ENCODE measurements around the gene CFAP52. TPM values are rescaled to one million over a fixed set of nuclear protein-coding genes. Genes with fewer than 3 reads are reported as not detected.

Gene CFAP52
- polyA plus RNA-seq, 3 donors: not detected

DNA sequence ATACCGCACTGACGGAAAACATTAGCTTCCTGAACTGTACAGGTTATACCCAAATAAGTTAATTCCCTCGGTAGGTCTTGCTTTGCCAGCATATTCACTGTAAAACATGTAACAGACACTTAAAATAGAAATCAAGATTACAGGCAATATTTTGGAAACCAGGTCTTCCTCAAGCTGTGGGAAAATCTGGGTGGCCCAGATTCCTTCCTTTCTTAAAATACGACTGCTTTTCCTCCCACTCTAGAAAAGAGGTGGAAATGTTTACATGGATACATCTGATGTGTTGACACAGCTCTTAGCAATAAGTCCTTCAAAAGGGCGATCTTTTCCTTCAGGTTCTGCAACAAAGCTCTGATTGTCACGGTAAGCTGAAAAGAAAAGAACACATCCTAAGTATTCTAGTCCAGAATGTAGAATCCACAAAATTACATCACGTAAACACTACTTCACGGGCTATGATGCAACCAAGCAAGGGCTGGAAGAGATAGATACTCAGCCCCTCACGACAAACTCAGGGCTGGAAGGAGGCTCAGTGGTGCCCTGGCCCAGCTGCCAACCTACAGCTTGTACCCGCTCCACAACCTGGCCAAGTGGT lies 19.2 kb upstream of the CFAP52 start:
- Histone ChIP-seq H3K4me2 (replicated peaks; ENCODE audit: extremely low read depth, low read length, poor library complexity, severe bottlenecking) (no peak overlapping the region), H3K79me2 (ENCODE audit: insufficient read depth, low read length) (peaks cover 3% of the 10 kb centered on the region), H3K9ac (ENCODE audit: insufficient read depth, low read length, poor library complexity, severe bottlenecking) (no peak overlapping the region), H3K36me3 (replicated peaks in 1 of 2; ENCODE audit: control insufficient read depth in 1 of 2, insufficient read depth in 2 of 2, low read length in 2 of 2) (peaks cover 9 to 40% of the 10 kb centered on the region in 2 donors), H4K20me1 (ENCODE audit: insufficient read depth, low read length) (peaks cover 8% of the 10 kb centered on the region), H3K4me3 (replicated peaks in 1 of 3; ENCODE audit: low read depth in 2 of 3, low read length in 3 of 3) (no peak overlapping the region), H2AFZ (ENCODE audit: insufficient read depth, low read depth, low read length, poor library complexity, severe bottlenecking) (no peak overlapping the region), H3K4me1 (ENCODE audit: control insufficient read depth in 1 of 2, insufficient read depth in 2 of 2, low read length in 2 of 2) (no peaks in the 10 kb centered on the region), H3K27me3 (ENCODE audit: control insufficient read depth in 2 of 2, insufficient read depth in 2 of 2, low read length in 2 of 2) (no peaks in the 10 kb centered on the region), H3K9me3 (replicated peaks in 1 of 2; ENCODE audit: control insufficient read depth in 1 of 2, insufficient read depth in 1 of 2, low read length in 2 of 2) (no peaks in the 10 kb centered on the region), H3K27ac (ENCODE audit: low read depth in 1 of 2, low read length in 2 of 2) (no peak overlapping the region)
- WGBS (ENCODE audit: insufficient coverage): 85% methylated on average over 3 of the region's 10 CpGs
- H3K4me3 Mint-ChIP-seq: no peak overlapping the region
- intact Hi-C loops (cut with micrococcal nuclease): no loop called here
- H3K36me3 Mint-ChIP-seq: peaks cover 36 to 55% of the 10 kb centered on the region in 2 donors
- TF ChIP-seq, protein P1, sequence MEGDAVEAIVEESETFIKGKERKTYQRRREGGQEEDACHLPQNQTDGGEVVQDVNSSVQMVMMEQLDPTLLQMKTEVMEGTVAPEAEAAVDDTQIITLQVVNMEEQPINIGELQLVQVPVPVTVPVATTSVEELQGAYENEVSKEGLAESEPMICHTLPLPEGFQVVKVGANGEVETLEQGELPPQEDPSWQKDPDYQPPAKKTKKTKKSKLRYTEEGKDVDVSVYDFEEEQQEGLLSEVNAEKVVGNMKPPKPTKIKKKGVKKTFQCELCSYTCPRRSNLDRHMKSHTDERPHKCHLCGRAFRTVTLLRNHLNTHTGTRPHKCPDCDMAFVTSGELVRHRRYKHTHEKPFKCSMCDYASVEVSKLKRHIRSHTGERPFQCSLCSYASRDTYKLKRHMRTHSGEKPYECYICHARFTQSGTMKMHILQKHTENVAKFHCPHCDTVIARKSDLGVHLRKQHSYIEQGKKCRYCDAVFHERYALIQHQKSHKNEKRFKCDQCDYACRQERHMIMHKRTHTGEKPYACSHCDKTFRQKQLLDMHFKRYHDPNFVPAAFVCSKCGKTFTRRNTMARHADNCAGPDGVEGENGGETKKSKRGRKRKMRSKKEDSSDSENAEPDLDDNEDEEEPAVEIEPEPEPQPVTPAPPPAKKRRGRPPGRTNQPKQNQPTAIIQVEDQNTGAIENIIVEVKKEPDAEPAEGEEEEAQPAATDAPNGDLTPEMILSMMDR (IDR thresholded peaks at IDR 0.05): no peak
- DNase-seq: no peak
- H3K27me3 Mint-ChIP-seq (ENCODE audit: low read depth in 3 of 3): no peaks in the 10 kb centered on the region
- H3K4me1 Mint-ChIP-seq: peaks cover 2% of the 10 kb centered on the region
- H3K9me3 Mint-ChIP-seq: peaks cover 0 to 2% (median 0%) of the 10 kb centered on the region in 7 donors
- H3K27ac Mint-ChIP-seq: no peak overlapping the region

DNA sequence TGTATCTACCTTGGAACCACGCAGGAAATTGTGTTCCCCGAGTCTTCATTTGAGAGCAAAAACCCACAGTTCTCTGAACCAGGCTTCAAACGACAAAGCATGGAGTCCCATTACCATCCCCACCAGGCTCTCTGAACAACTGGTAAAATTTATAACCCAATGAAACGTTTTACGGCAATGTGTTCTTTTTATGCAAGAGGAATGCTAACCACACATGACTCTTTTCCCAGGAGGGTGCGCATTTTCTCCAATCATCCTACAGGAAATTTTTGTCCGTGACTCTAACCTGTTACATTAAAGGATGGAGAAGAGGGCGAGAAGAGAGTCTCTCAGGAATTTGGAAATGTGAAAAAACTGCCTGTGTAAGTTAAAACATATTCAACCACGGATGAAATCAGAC lies 18.6 kb upstream of the CFAP52 start:
- H3K9me3 Mint-ChIP-seq: peaks cover 0 to 2% (median 0%) of the 10 kb centered on the region in 7 donors
- no peak overlapping the region for H2AFZ ChIP-seq (ENCODE audit: insufficient read depth, low read depth, low read length, poor library complexity, severe bottlenecking)
- peak overlapping the region in 1 of 7 donors; percentile 20 for H3K27ac Mint-ChIP-seq
- 94% methylated on average over 3 of the region's 9 CpGs for WGBS (ENCODE audit: insufficient coverage)
- H3K4me2 ChIP-seq (replicated peaks; ENCODE audit: extremely low read depth, low read length, poor library complexity, severe bottlenecking): no peak overlapping the region
- H3K4me1 ChIP-seq (ENCODE audit: control insufficient read depth in 1 of 2, insufficient read depth in 2 of 2, low read length in 2 of 2): no peaks in the 10 kb centered on the region
- peaks cover 41 to 60% of the 10 kb centered on the region in 2 donors for H3K36me3 Mint-ChIP-seq
- no peak overlapping the region for H3K27ac ChIP-seq (ENCODE audit: low read depth in 1 of 2, low read length in 2 of 2)
- no peaks in the 10 kb centered on the region for H3K27me3 Mint-ChIP-seq (ENCODE audit: low read depth in 3 of 3)
- H3K9me3 ChIP-seq (replicated peaks in 1 of 2; ENCODE audit: control insufficient read depth in 1 of 2, insufficient read depth in 1 of 2, low read length in 2 of 2): no peaks in the 10 kb centered on the region
- no peak overlapping the region for H3K9ac ChIP-seq (ENCODE audit: insufficient read depth, low read length, poor library complexity, severe bottlenecking)
- TF ChIP-seq, protein P1 (IDR thresholded peaks at IDR 0.05): no peak
- peaks cover 9 to 37% of the 10 kb centered on the region in 2 donors for H3K36me3 ChIP-seq (replicated peaks in 1 of 2; ENCODE audit: control insufficient read depth in 1 of 2, insufficient read depth in 2 of 2, low read length in 2 of 2)
- DNase-seq: no peak
- no peaks in the 10 kb centered on the region for H3K27me3 ChIP-seq (ENCODE audit: control insufficient read depth in 2 of 2, insufficient read depth in 2 of 2, low read length in 2 of 2)
- H3K4me1 Mint-ChIP-seq: peaks cover 2% of the 10 kb centered on the region
- peaks cover 3% of the 10 kb centered on the region for H3K79me2 ChIP-seq (ENCODE audit: insufficient read depth, low read length)
- peaks cover 8% of the 10 kb centered on the region for H4K20me1 ChIP-seq (ENCODE audit: insufficient read depth, low read length)
- intact Hi-C loops (cut with micrococcal nuclease): no loop called here
- H3K4me3 Mint-ChIP-seq: no peak overlapping the region
- H3K4me3 ChIP-seq (replicated peaks in 1 of 3; ENCODE audit: low read depth in 2 of 3, low read length in 3 of 3): no peak overlapping the region

Data from CD14-positive monocyte (primary cell).